ENCODE results near the gene OVCA2. TPM values are rescaled to one million over a fixed set of nuclear protein-coding genes. Genes with fewer than 3 reads are reported as not detected.

Gene OVCA2
- total and polyA plus RNA-seq, 4 donors, result 11.1 to 55.4 (median 37.4) TPM

DNA sequence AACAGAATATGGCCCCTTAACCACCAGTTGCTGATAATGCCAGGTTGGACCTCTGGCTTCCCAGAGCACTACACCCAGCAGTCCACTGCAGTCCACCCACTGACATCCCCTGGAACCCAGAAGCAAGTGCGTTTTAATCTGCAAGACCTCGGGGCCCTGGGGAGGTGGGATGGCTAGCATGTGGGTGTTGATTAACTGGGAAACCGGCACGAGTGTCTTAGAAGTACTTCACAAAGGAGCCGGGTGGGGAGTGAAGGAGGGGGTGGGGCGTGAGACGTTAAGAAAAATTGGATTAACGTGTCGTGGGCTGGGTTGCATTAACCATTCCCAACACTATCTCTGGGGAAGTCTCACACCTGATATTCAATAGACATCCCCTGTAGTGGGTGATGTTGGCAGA is 7.0 kb downstream of the OVCA2 start:
- H3K4me1 ChIP-seq (ENCODE audit: control insufficient read depth in 5 of 5, insufficient read depth in 5 of 5, low read length in 5 of 5), result peaks cover 7 to 14% (median 12%) of the 10 kb centered on the region in 5 donors
- peaks cover 0 to 8% (median 2%) of the 10 kb centered on the region in 3 donors for H3K27me3 ChIP-seq (ENCODE audit: control insufficient read depth in 3 of 3, insufficient read depth in 3 of 3, low read length in 2 of 3)
- WGBS, 2 donors, result 20 to 21% methylated on average over 9 of the region's 9 CpGs
- no peak overlapping the region for H3K4me3 ChIP-seq
- H3K9me3 ChIP-seq (ENCODE audit: control insufficient read depth in 4 of 4, insufficient read depth in 3 of 4, low read length in 3 of 4), result no peaks in the 10 kb centered on the region
- peak in 1 of 3 donors; percentile 14 for DNase-seq
- no peak for ATAC-seq (ENCODE audit: insufficient read depth, low FRiP score)
- TF ChIP-seq, protein P1, sequence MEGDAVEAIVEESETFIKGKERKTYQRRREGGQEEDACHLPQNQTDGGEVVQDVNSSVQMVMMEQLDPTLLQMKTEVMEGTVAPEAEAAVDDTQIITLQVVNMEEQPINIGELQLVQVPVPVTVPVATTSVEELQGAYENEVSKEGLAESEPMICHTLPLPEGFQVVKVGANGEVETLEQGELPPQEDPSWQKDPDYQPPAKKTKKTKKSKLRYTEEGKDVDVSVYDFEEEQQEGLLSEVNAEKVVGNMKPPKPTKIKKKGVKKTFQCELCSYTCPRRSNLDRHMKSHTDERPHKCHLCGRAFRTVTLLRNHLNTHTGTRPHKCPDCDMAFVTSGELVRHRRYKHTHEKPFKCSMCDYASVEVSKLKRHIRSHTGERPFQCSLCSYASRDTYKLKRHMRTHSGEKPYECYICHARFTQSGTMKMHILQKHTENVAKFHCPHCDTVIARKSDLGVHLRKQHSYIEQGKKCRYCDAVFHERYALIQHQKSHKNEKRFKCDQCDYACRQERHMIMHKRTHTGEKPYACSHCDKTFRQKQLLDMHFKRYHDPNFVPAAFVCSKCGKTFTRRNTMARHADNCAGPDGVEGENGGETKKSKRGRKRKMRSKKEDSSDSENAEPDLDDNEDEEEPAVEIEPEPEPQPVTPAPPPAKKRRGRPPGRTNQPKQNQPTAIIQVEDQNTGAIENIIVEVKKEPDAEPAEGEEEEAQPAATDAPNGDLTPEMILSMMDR (IDR thresholded peaks at IDR 0.05; ENCODE audit: control extremely low read depth, extremely low read depth), result no peak
- peaks cover 0 to 6% (median 0%) of the 10 kb centered on the region in 4 donors for H3K36me3 ChIP-seq (ENCODE audit: control insufficient read depth in 4 of 4, insufficient read depth in 4 of 4, low read length in 4 of 4)
- H3K27ac ChIP-seq (ENCODE audit: low read depth in 1 of 2, low read length in 1 of 2), result no peak overlapping the region
- H3K9ac ChIP-seq (ENCODE audit: insufficient read depth in 1 of 2, low read length in 2 of 2), result peak overlapping the region in 1 of 2 donors; percentile 85

GRCh38 chr17:2049333-2050299 is 7.8 kb downstream of the OVCA2 start:
- peaks cover 7 to 22% (median 13%) of the 10 kb centered on the region in 5 donors for H3K4me1 ChIP-seq (ENCODE audit: control insufficient read depth in 5 of 5, insufficient read depth in 5 of 5, low read length in 5 of 5)

GRCh38 chr17:2050300-2051060 is 8.7 kb downstream of the OVCA2 start:
- no peak overlapping the region for H3K27ac ChIP-seq (ENCODE audit: low read depth in 1 of 2, low read length in 1 of 2)
- H3K4me1 ChIP-seq (ENCODE audit: control insufficient read depth in 5 of 5, insufficient read depth in 5 of 5, low read length in 5 of 5), result peaks cover 7 to 24% (median 14%) of the 10 kb centered on the region in 5 donors
- ATAC-seq (ENCODE audit: insufficient read depth, low FRiP score) (peak; percentile 28), DNase-seq (peak; percentile 72 to 86 (median 78))
- H3K9me3 ChIP-seq (ENCODE audit: control insufficient read depth in 4 of 4, insufficient read depth in 3 of 4, low read length in 3 of 4), result no peaks in the 10 kb centered on the region
- 1% methylated on average over 20 to 88 of the region's 88 CpGs for WGBS, 2 donors
- H3K4me3 ChIP-seq, result peak overlapping the region; percentile 48
- H3K36me3 ChIP-seq (ENCODE audit: control insufficient read depth in 4 of 4, insufficient read depth in 4 of 4, low read length in 4 of 4), result no peaks in the 10 kb centered on the region
- TF ChIP-seq, protein P1 (IDR thresholded peaks at IDR 0.05; ENCODE audit: control extremely low read depth, extremely low read depth), result no peak
- H3K9ac ChIP-seq (ENCODE audit: insufficient read depth in 1 of 2, low read length in 2 of 2), result no peak overlapping the region
- peaks cover 0 to 10% (median 2%) of the 10 kb centered on the region in 3 donors for H3K27me3 ChIP-seq (ENCODE audit: control insufficient read depth in 3 of 3, insufficient read depth in 3 of 3, low read length in 2 of 3)

More at GRCh38 chr17:2049333-2050299, 7.8 kb downstream of the OVCA2 start:
- WGBS, 2 donors, result 2 to 6% methylated on average over 48 to 104 of the region's 104 CpGs
- Histone ChIP-seq H3K9ac (ENCODE audit: insufficient read depth in 1 of 2, low read length in 2 of 2) (peak overlapping the region; percentile 81 to 85), H3K36me3 (ENCODE audit: control insufficient read depth in 4 of 4, insufficient read depth in 4 of 4, low read length in 4 of 4) (peaks cover 0 to 3% (median 0%) of the 10 kb centered on the region in 4 donors), H3K9me3 (ENCODE audit: control insufficient read depth in 4 of 4, insufficient read depth in 3 of 4, low read length in 3 of 4) (no peaks in the 10 kb centered on the region), H3K27me3 (ENCODE audit: control insufficient read depth in 3 of 3, insufficient read depth in 3 of 3, low read length in 2 of 3) (peaks cover 0 to 9% (median 2%) of the 10 kb centered on the region in 3 donors), H3K4me3 (peak overlapping the region; percentile 76), H3K27ac (ENCODE audit: low read depth in 1 of 2, low read length in 1 of 2) (peak overlapping the region; percentile 11 to 57)
- DNase-seq, result peak; percentile 85 to 91 (median 90)
- TF ChIP-seq, protein P1 (IDR thresholded peaks at IDR 0.05; ENCODE audit: control extremely low read depth, extremely low read depth), result no peak
- ATAC-seq (ENCODE audit: insufficient read depth, low FRiP score), result peak; percentile 51
